HG02571 (cell line): Measurements from ENCODE around the gene ARAP3.

Source experiments
- ATAC-seq: cut with Tn5 transposase; IDR thresholded peaks from one replicate; pipeline ENCODE4 v1.9.1; 2021; ENCODE audit warnings: mild to moderate bottlenecking, moderate library complexity; ENCODE audit not compliant: unreplicated experiment

The ARAP3 gene

GRCh38 chr5:141672071-141672840 lies 9.8 kb downstream of the ARAP3 start:
- ATAC-seq, result no peak

- no peak for ATAC-seq
These were observed 12.5 kb downstream of the ARAP3 start for GRCh38 chr5:141669520-141669919.

GRCh38 chr5:141668601-141669265 lies 13.3 kb downstream of the ARAP3 start:
- ATAC-seq, result no peak

GRCh38 chr5:141665995-141666940 lies 15.8 kb downstream of the ARAP3 start:
- ATAC-seq, result no peak

GRCh38 chr5:141664733-141665461 lies 17.1 kb downstream of the ARAP3 start:
- peak; percentile 95 for ATAC-seq

GRCh38 chr5:141663506-141663905 lies 18.5 kb downstream of the ARAP3 start:
- ATAC-seq, result no peak

GRCh38 chr5:141662028-141662427 lies 20.0 kb downstream of the ARAP3 start:
- no peak for ATAC-seq

- ATAC-seq, result peak; percentile 71
These were observed 24.0 kb downstream of the ARAP3 start for GRCh38 chr5:141657937-141658545.

- no peak for ATAC-seq
These were observed 24.6 kb downstream of the ARAP3 start for GRCh38 chr5:141657404-141657803.

- no peak for ATAC-seq
These were observed 25.6 kb downstream of the ARAP3 start for GRCh38 chr5:141656396-141656795.

GRCh38 chr5:141655020-141655419 lies 27.0 kb downstream of the ARAP3 start:
- ATAC-seq, result no peak

GRCh38 chr5:141654298-141654697 lies 27.7 kb downstream of the ARAP3 start:
- no peak for ATAC-seq

GRCh38 chr5:141651728-141652105 lies 30.3 kb downstream of the ARAP3 start:
- ATAC-seq, result no peak

- peak; percentile 94 for ATAC-seq
These were observed 30.9 kb downstream of the ARAP3 start, which contains the start of gene FCHSD1 for GRCh38 chr5:141650851-141651727. FCHSD1 (minus strand) TSS chr5:141651418; CDS start chr5:141651368, 50 bp downstream.

- ATAC-seq, result no peak
These were observed 32.1 kb downstream of the ARAP3 start for GRCh38 chr5:141649972-141650371.

- ATAC-seq, result no peak
These were observed 32.9 kb downstream of the ARAP3 start for GRCh38 chr5:141649056-141649688.

- no peak for ATAC-seq
These were observed 34.2 kb downstream of the ARAP3 start for GRCh38 chr5:141647851-141648250.

GRCh38 chr5:141647242-141647641 lies 34.8 kb downstream of the ARAP3 start:
- no peak for ATAC-seq

- no peak for ATAC-seq
These were observed 36.0 kb downstream of the ARAP3 start for GRCh38 chr5:141646026-141646425.
